Testis (tissue), 2 donors: ENCODE results near the gene NACC2.

Experiments used
- CTCF ChIP-seq, 3 experiments: fragments of 450-650 bp in 2 of 3; fragments of 200-600 bp in 1 of 3; sonication (generic) in 1 of 3; IDR thresholded peaks; one replicate each; pipeline ENCODE4 v1.5.1; 2016 to 2019; ENCODE audit warnings: antibody characterized with exemption in 3 of 3, mild to moderate bottlenecking in 2 of 3, moderate library complexity in 1 of 3
- POLR2A ChIP-seq: fragments of 450-650 bp; IDR thresholded peaks from one replicate; pipeline ENCODE4 v1.6.1; 2017; ENCODE audit warnings: antibody characterized with exemption, mild to moderate bottlenecking, moderate library complexity

DNA sequence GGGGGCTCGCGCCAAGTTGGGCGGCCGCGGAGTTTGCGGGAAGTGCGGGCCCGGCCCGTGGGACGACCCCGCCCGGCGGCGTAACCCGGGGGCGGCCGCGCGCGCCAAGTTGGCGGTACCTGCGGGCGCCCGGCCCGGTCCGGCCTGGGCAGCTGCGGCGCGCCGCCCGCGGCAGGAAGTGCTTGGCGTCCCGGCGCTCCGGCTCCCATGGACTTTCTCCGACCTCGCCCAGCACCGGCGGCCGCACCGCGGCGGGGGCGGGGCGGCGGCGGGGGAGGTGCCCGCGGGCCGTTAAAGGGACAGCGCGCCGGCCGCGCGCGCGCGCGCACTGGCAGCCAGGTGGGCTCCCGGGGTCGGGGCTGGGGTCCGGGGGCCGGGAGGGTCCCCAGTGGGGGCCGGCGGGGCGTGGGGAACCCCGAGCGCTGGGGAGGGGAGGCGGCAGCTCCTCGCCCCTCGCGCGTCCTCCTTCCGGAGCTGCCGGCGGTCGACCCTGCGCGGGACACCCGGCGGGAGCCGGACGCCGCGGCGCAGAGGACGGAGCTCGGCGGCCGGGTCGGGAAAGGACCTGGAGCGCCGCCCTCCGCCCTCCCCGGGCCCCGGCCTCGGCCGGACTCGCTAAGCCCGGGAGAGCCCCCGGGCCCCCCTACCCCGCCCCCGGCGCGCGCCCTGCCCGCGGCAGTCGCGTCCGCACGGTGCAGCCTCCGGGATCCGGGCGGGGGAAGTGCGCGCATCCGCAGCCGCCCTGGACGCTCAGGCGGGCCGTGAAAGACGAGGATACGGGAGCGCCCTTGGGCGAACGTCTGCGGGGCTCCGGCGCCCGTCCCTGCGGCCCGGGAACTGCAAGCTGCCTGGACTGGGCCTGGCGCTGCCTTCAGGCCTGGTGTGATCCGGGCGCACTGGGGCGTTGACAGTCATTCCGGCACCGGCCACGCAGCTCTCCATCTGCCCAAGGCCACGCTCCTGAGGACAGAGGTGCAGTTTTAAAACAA, at the start of gene NACC2:
- TF ChIP-seq CTCF (IDR thresholded peaks at IDR 0.05) (no peak), POLR2A (no peak)
